Measurements from ENCODE around the gene MYO16.

GRCh38 chr13:108926862-108927261, 297.5 kb downstream of the MYO16 start:
- TF ChIP-seq POLR2A (IDR thresholded peaks at IDR 0.05), result no peak
- TF ChIP-seq, protein P1, sequence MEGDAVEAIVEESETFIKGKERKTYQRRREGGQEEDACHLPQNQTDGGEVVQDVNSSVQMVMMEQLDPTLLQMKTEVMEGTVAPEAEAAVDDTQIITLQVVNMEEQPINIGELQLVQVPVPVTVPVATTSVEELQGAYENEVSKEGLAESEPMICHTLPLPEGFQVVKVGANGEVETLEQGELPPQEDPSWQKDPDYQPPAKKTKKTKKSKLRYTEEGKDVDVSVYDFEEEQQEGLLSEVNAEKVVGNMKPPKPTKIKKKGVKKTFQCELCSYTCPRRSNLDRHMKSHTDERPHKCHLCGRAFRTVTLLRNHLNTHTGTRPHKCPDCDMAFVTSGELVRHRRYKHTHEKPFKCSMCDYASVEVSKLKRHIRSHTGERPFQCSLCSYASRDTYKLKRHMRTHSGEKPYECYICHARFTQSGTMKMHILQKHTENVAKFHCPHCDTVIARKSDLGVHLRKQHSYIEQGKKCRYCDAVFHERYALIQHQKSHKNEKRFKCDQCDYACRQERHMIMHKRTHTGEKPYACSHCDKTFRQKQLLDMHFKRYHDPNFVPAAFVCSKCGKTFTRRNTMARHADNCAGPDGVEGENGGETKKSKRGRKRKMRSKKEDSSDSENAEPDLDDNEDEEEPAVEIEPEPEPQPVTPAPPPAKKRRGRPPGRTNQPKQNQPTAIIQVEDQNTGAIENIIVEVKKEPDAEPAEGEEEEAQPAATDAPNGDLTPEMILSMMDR (IDR thresholded peaks at IDR 0.05), result no peak

Measured in tibial nerve (tissue), 3 donors.